Measurements from ENCODE around the gene SLC11A2. TPM values are rescaled to one million over a fixed set of nuclear protein-coding genes. Genes with fewer than 3 reads are reported as not detected.
"Not testable (repeated sequence)": the region's sequence is repeated elsewhere in the genome, so short reads cannot be mapped to it uniquely, and the experiment has no call there.

SLC11A2 gene
- total RNA-seq, 2 donors from 2014 or later: 61.6 to 82.3 TPM

DNA sequence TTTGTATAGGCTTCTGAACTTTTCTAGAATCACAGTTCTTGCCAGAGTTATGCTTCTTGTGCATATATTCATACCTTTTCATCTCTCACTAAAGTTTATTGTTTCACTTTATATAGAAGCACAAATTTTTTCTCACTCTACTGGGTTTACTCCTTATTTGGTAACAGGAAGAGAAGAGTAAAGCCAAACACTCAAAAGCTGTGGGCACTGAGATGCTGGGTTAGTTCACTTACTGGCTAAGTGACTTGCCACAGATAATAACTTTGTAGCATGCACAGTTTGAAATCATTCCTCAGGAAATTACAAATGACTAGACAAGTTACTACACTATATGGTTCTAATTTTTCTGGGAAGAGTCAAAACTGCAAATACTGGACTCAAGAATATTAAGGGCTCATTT lies 66.1 kb downstream of the SLC11A2 start:
- Histone ChIP-seq H3K4me3 (no peak overlapping the region), H3K9me3 (no peaks in the 10 kb centered on the region), H3K27ac (no peak overlapping the region), H3K4me1 (ENCODE audit: control insufficient read depth in 1 of 2, low read depth in 2 of 2) (no peaks in the 10 kb centered on the region), H3K36me3 (no peaks in the 10 kb centered on the region), H3K27me3 (replicated peaks; ENCODE audit: insufficient read depth) (no peaks in the 10 kb centered on the region)
- ATAC-seq (ENCODE audit: insufficient number of reproducible peaks, low FRiP score, low read depth) (no peak), DNase-seq (ENCODE audit: low spot score) (no peak)
- TF ChIP-seq, protein P1, sequence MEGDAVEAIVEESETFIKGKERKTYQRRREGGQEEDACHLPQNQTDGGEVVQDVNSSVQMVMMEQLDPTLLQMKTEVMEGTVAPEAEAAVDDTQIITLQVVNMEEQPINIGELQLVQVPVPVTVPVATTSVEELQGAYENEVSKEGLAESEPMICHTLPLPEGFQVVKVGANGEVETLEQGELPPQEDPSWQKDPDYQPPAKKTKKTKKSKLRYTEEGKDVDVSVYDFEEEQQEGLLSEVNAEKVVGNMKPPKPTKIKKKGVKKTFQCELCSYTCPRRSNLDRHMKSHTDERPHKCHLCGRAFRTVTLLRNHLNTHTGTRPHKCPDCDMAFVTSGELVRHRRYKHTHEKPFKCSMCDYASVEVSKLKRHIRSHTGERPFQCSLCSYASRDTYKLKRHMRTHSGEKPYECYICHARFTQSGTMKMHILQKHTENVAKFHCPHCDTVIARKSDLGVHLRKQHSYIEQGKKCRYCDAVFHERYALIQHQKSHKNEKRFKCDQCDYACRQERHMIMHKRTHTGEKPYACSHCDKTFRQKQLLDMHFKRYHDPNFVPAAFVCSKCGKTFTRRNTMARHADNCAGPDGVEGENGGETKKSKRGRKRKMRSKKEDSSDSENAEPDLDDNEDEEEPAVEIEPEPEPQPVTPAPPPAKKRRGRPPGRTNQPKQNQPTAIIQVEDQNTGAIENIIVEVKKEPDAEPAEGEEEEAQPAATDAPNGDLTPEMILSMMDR (IDR thresholded peaks at IDR 0.05): no peak

DNA sequence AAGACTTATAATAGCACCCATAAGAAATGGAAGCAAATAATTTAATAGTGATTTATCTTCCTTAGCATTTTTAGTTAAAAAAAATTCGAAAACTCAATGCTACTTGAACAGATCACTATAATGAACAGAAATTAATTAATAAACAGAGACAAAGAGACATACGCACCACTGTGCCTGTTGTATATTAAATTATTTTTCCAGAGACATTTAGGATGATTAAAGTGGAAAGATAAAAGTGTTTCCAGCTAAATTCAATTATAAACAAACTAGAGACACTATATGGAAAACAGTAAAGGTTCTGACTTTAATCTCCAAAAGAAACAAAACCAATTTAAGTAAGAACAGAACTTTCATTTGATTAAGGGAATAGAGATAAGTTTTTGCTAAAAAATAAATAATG lies 70.5 kb downstream of the SLC11A2 start:
- Histone ChIP-seq H3K4me1 (ENCODE audit: control insufficient read depth in 1 of 2, low read depth in 2 of 2) (no peaks in the 10 kb centered on the region), H3K9me3 (no peaks in the 10 kb centered on the region), H3K4me3 (no peak overlapping the region), H3K27ac (no peak overlapping the region), H3K36me3 (no peaks in the 10 kb centered on the region), H3K27me3 (replicated peaks; ENCODE audit: insufficient read depth) (no peaks in the 10 kb centered on the region)
- no peak for ATAC-seq (ENCODE audit: insufficient number of reproducible peaks, low FRiP score, low read depth)
- DNase-seq (ENCODE audit: low spot score): no peak
- TF ChIP-seq, protein P1 (IDR thresholded peaks at IDR 0.05): no peak

DNA sequence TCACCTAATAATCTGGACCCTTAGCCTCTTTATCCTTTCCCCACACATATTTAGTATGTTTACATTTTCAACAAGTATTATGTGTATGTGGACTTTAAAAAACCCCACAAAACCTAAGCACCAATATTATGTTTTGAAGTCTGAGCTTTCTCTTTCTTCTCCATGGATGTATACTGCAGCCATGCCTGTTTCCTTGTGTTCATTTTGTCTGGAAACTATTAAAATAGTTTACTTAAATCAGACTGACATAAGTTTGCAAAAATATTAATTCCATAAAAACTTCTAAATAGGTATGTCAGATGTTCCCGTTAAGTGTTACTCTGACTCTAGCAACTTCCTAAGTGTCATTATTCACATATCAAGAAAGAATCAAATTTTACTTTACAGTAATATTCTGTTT lies 70.9 kb downstream of the SLC11A2 start:
- no peak overlapping the region for H3K27ac ChIP-seq
- DNase-seq (ENCODE audit: low spot score) (no peak), ATAC-seq (ENCODE audit: insufficient number of reproducible peaks, low FRiP score, low read depth) (no peak)
- no peaks in the 10 kb centered on the region for H3K9me3 ChIP-seq
- H3K4me1 ChIP-seq (ENCODE audit: control insufficient read depth in 1 of 2, low read depth in 2 of 2): no peaks in the 10 kb centered on the region
- no peak overlapping the region for H3K4me3 ChIP-seq
- H3K27me3 ChIP-seq (replicated peaks; ENCODE audit: insufficient read depth): no peaks in the 10 kb centered on the region
- TF ChIP-seq, protein P1 (IDR thresholded peaks at IDR 0.05): no peak
- H3K36me3 ChIP-seq: no peaks in the 10 kb centered on the region

DNA sequence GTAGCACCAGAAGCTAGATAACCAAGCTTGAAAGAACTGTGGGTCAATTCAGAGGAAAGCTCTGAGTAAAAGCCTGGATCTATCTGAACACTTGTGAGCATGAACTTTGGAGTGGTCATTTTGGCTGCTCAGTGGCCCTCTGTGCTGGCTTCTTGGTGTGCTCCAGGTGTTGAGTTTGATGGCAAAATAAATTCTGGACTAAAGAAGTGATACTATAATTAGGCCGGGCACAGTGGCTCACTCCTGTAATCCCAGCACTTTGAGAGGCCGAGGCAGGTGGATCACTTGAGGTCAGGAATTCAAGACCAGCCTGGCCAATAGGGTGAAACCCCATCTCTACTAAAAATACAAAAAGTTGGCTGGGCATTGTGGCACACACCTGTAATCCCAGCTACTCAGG lies 71.4 kb downstream of the SLC11A2 start:
- not testable (repeated sequence) for ATAC-seq (ENCODE audit: insufficient number of reproducible peaks, low FRiP score, low read depth); DNase-seq (ENCODE audit: low spot score); H3K4me3 ChIP-seq; H3K27ac ChIP-seq; H3K36me3 ChIP-seq; H3K9me3 ChIP-seq; H3K27me3 ChIP-seq (replicated peaks; ENCODE audit: insufficient read depth); H3K4me1 ChIP-seq (ENCODE audit: control insufficient read depth in 1 of 2, low read depth in 2 of 2)

DNA sequence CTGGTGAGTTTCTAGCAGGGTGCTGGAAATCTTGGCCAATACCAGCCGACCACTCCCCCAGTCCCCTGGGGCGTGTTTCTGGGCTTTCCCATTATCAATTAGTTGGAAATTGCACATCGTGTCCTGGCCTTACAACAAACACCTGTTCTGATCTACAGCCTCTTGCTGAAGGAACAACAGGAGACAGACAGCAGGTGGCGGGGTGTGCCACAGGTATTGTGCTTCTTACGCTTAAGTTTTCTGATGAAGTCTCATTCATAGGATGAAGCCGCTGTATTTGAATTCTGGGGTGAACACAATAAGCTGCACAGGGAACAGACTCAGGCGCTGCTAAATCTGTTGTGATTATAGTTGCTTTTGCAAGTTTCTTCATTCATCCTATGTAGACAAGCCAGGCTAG lies 73.1 kb downstream of the SLC11A2 start:
- ATAC-seq (ENCODE audit: insufficient number of reproducible peaks, low FRiP score, low read depth): no peak
- DNase-seq (ENCODE audit: low spot score): no peak

DNA sequence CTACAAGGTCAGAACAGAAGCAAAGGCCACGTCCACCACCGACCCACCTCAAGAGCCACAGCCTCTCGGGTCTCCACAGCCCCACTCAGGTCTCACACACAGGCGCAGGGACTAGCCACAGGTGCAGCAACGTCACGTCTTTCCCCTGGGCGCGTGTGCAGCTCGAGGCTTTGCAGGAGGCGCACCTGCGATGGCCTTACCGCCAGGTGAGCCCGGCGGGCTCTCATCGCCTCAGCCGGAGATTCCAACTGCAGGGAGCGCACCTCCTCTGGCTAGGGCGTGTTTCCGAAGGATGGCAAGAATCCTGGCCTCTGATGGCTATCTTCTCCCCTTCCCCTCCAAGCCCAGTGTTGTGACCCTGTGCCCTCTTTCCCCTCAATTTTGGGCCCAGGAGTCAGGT lies 73.7 kb downstream of the SLC11A2 start, which contains the start of gene HIGD1C:
Gene HIGD1C, plus strand, starts transcription at position 35 of the 400 bp plus-strand sequence. CDS start 1,455 bp downstream, outside the sequence.
- Histone ChIP-seq H3K27ac (no peak within 1 kb of the TSS), H3K27me3 (replicated peaks; ENCODE audit: insufficient read depth) (no peaks in the 10 kb centered on the region), H3K36me3 (no peaks in the 10 kb centered on the region), H3K9me3 (no peaks in the 10 kb centered on the region), H3K4me3 (no peak within 1 kb of the TSS), H3K4me1 (ENCODE audit: control insufficient read depth in 1 of 2, low read depth in 2 of 2) (no peaks in the 10 kb centered on the region)
- TF ChIP-seq, protein P1 (IDR thresholded peaks at IDR 0.05): no peak
- no peak for DNase-seq (ENCODE audit: low spot score)
- ATAC-seq (ENCODE audit: insufficient number of reproducible peaks, low FRiP score, low read depth): no peak

More for the DNA sequence above, 73.1 kb downstream of the SLC11A2 start:
- Histone ChIP-seq H3K4me3 (no peak overlapping the region), H3K27ac (no peak overlapping the region), H3K9me3 (no peaks in the 10 kb centered on the region), H3K4me1 (ENCODE audit: control insufficient read depth in 1 of 2, low read depth in 2 of 2) (no peaks in the 10 kb centered on the region), H3K36me3 (no peaks in the 10 kb centered on the region), H3K27me3 (replicated peaks; ENCODE audit: insufficient read depth) (no peaks in the 10 kb centered on the region)
- TF ChIP-seq, protein P1 (IDR thresholded peaks at IDR 0.05): no peak

All from thoracic aorta (tissue), 2 donors.